Measurements from ENCODE around the gene DERA.
"Not testable (repeated sequence)": the region's sequence is repeated elsewhere in the genome, so short reads cannot be mapped to it uniquely, and the experiment has no call there.

Gene DERA

DNA sequence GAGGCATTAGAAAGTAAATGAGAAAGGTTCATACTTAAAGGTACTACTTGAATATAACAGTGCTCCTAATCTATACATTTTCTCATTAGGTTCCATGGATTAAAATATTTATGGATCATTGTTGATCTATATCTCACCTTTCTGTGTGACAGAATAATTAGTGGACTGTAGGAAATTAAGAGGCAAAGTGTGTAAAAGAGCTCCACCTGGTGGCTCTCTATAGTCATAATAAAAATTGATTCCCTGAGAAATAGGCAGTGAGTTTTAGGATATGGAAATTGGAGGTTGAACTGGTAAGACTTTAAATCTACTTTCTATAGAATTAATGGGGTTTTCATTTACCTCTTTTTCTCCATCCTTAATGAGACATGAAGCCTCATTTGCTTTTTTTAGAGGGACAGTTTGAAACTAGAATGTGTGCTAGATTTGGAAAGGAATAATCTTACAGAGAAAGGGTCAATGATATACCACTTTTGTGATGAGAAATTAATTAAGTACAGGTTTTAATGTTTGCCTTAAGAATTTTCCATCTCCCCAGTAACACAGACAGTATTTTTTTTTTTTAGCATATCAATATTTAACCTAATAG, 11.8 kb upstream of the DERA start:
- DNase-seq (ENCODE audit: low read depth in 2 of 2, low spot score in 1 of 2): no peak

DNA sequence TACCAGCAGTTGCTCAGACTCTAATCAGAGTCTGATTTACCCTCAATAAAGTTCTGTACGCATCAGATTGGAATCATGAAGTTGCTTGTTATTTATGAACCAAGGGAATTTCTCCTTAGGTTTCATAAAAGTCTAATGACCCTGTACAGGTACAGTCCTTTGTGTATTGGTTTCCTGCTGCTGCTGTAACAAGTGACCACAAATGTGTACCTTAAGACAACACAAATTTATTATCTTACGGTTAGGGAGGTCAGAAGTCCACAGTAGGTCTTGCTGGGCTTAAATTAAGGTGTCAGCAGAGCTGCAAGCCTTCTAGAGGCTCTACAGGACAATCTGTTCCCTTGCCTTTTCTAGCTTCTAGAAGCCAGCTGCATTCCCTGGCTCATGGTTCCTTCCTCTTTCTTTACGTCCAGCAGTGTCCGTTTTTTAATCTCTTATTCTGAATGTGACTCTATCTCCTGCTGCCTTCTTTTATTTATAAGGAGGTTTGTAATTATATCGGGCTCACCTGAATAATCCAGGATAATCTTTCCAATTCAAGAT, 6.7 kb upstream of the DERA start:
- no peak for DNase-seq (ENCODE audit: low read depth in 2 of 2, low spot score in 1 of 2)

DNA sequence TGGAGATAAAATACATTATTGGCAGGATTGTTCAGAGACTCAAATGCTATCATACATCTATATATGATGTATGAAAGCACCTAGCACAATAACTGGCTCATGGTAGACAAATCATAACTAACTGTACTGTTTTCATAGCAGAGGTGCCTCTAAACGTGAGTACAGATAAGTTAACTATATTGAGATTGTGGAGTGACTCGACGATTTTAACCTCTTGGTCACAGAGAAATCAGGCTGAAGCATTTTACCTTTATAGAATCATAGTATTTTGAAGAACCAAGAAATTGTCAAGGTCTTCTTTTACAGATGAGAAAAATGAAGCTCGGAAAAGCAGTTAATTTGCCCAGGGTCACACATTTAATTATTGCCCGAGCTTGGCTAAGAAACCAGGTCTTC, 666 bp upstream of the DERA start:
- no peak for DNase-seq (ENCODE audit: low read depth in 2 of 2, low spot score in 1 of 2)

GRCh38 chr12:15911931-15912330, 799 bp downstream of the DERA start:
- DNase-seq (ENCODE audit: low read depth in 2 of 2, low spot score in 1 of 2): not testable (repeated sequence)

DNA sequence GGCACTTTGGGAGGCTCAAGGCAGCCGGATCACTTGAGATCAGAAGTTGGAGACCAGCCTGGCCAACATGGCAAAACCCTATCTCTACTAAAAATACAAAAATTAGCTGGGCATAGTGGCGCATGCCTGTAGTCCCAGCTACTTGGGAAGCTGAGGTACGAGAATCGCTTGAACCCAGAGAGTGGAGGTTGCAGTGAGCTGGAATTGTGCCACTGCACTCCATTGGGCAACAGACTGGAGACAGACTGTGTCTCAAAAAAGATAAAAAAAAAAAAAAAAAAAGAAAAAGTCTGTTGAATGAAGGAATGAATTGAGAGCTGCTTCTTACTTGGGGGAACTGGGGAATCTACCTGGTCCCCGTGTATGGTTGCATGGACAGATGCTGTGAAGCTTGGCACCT, 3.0 kb downstream of the DERA start:
- not testable (repeated sequence) for DNase-seq (ENCODE audit: low read depth in 2 of 2, low spot score in 1 of 2)

- no peak for DNase-seq (ENCODE audit: low read depth in 2 of 2, low spot score in 1 of 2)
Measured at GRCh38 chr12:15918066-15918465, 6.9 kb downstream of the DERA start.

- no peak for DNase-seq (ENCODE audit: low read depth in 2 of 2, low spot score in 1 of 2)
Measured at GRCh38 chr12:15919418-15919817, 8.3 kb downstream of the DERA start.

DNA sequence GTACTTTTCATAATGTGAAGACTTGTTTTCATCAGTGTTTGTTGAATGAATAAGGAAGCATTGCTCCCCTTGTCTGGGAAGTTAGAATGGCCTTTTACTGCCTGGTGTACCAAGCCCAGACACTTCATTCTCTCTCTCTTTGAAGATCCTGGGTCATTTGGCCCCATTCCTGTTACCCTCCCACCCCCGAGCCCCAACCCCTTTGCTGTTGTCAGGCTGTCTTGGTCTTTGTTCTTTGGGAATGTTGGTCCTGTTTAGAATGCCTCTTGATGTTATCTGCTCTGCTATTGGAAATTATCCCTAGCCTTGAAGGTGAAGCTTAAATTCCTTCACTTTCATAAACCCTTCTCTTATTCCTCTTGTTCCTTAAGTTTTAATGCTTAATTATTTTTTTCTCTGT, 13.8 kb downstream of the DERA start:
- DNase-seq (ENCODE audit: low read depth in 2 of 2, low spot score in 1 of 2): no peak

DNA sequence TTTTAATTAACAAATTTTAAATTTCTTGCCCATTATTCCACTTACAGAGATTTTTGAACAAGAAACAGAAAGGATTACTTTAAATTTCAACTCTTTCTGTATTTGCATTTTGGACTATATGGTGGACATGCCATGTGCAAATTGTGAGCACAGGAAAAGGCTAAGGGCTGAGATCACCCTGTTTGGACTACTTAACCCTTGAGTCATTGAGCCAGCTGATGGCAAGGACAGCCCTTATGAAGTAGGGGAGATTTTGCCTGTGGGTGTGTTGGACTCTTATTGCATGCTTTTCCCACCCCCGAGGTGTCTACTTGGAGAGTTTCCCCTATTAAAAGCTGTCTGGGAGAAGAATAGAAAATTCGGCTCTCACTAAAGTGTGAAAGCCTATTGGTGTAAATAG, 17.2 kb downstream of the DERA start:
- DNase-seq (ENCODE audit: low read depth in 2 of 2, low spot score in 1 of 2): no peak

DNA sequence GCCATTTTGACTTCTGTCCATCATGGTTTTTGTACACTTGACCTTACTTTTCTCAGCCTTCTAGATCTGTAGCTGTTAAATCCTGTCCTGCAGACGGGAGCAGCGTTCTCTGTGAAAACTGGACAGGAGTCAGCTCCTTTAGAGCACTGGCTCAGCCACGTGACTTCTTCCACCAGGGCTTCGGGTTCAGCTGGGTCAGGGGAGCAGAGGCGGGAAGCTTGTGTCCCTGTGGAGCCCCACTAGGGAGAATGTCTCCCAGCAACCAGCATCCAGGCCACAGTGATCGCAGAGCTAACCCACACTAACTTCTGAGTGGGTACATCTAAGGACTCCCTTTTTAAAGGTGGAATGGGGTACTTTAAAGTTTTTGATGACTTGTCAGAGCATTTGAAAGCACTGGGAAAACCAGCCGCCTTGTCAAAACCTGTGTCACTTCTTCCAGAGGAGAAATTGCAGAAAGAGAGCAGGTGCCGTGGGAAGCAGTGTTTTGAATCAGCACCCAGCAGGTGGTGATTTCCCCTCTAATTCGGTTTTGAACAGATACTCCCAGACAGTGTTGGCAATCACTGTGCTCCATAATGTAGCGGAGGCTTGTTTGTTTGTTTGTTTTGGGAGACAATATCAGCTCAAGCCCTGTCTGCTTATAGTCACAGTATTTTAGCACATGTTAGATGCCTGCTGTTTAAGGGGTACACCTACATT, 17.9 kb downstream of the DERA start:
- DNase-seq (ENCODE audit: low read depth in 2 of 2, low spot score in 1 of 2): no peak

- DNase-seq (ENCODE audit: low read depth in 2 of 2, low spot score in 1 of 2): no peak
Measured at GRCh38 chr12:15931590-15932053, 20.5 kb downstream of the DERA start.

DNA sequence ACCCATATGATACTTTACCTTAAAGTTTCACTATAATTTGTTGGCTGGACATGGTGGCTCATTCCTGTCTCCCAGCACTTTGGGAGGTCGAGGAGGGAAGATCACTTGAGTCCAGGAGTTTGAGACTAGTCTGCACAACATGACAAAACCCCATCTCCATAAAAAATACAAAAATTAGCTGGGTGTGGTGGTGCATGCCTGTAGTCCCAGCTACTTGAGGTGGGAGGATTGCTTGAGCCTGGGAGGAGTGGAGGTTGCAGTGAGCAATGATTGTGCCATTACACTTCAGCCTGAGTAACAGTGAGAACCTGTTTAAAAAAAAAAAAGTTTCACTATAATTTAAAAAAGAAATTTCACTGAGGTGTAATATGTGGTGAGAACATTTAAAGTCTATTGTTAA, 21.2 kb downstream of the DERA start:
- DNase-seq (ENCODE audit: low read depth in 2 of 2, low spot score in 1 of 2): no peak

GRCh38 chr12:15932971-15933370, 21.8 kb downstream of the DERA start:
- DNase-seq (ENCODE audit: low read depth in 2 of 2, low spot score in 1 of 2): no peak

DNA sequence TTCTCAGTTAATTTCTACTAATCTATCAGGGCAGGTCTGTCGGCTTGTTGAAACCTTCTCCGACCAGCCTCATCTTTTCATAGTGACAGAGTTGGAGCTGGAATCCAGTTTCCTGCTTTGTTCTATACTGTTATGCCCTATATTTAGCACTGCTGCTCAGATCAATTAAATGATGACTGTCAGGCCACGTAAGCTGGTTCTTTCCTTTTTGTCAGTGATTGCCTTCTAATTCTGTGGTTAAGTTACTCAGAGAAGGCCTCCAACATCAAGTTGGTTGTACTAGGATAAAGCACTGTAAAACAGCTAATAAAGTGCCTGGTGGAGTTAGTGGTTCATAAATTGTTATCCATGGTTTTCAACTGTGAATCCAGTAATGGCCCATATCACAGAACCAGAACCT, 22.6 kb downstream of the DERA start:
- no peak for DNase-seq (ENCODE audit: low read depth in 2 of 2, low spot score in 1 of 2)

GRCh38 chr12:15936751-15937150, 25.6 kb downstream of the DERA start:
- DNase-seq (ENCODE audit: low read depth in 2 of 2, low spot score in 1 of 2): no peak

- no peak for DNase-seq (ENCODE audit: low read depth in 2 of 2, low spot score in 1 of 2)
Measured at GRCh38 chr12:15937902-15938301, 26.8 kb downstream of the DERA start.

DNA sequence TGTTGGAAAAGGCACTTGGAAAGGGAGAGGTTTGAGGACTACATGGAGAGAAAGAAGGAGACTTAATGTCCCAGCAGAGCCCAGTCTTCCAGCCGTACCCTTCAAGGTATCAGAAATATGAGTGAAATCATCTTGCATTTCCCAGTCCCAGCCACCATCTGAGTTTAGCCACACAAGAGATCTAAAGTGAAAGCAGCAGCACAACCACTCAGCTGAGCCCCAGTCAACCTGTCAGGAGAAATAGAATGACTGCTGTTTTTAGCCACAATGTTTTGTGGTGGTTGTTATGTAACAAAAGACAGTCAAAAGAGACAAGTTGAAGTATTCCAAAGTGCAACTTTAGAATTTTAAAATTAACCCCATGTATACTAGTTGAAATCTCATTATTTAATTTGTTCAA, 28.0 kb downstream of the DERA start:
- no peak for DNase-seq (ENCODE audit: low read depth in 2 of 2, low spot score in 1 of 2)

DNA sequence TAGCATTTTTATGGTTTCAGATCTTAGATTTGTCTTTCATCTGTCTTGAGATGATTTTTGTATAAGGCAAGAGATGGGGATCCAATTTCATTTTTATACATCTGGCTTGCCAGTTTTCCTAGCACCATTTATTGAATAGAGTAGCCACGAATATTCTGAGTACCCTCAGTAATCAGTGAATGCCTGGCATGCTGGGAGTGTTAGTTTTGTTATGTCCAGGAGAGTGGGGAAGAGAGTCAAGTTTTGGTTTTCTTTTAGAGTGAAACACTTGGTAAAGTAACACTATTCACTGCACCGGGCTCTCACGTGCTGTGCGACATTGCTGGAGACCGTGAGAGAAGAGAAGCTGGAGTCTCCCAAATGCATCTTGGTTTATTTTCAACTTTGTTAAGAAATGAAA, 31.3 kb downstream of the DERA start:
- DNase-seq (ENCODE audit: low read depth in 2 of 2, low spot score in 1 of 2): no peak

GRCh38 chr12:15943519-15943918, 32.4 kb downstream of the DERA start:
- DNase-seq (ENCODE audit: low read depth in 2 of 2, low spot score in 1 of 2): not testable (repeated sequence)

DNA sequence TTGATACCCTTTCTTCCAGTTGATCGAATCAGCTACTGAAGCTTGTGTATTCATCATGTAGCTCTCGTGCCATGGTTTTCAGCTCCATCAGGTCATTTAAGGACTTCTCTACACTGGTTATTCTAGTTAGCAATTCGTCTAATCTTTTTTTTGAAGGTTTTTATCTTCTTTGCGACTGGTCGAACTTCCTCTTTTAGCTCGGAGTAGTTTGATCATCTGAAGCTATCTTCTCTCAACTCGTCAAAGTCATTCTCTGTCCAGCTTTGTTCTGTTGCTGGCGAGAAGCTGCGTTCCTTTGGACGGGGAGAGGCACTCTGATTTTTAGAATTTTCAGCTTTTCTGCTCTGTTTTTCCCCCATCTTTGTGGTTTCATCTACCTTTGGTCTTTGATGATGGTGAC, 37.3 kb downstream of the DERA start:
- not testable (repeated sequence) for DNase-seq (ENCODE audit: low read depth in 2 of 2, low spot score in 1 of 2)

GRCh38 chr12:15955281-15955680, 44.1 kb downstream of the DERA start:
- DNase-seq (ENCODE audit: low read depth in 2 of 2, low spot score in 1 of 2): no peak

DNA sequence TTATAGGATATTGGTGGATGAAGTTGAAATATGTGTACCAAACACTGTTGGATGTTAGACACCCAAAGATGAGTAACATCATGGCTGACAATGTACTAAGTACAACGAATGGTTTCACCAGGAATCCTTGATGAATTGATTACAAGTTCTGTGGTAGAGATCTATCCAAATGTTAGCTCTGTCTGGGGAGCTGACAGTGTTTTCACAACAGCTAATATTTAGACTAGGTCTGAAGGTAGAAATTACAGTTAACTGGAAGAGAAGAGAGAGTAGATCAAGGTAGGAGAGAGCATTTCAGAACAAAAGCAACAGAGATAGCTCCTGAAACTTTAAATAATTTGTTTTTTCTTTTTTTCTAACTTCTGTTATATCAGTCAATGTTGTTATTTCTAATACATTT, 44.9 kb downstream of the DERA start:
- no peak for DNase-seq (ENCODE audit: low read depth in 2 of 2, low spot score in 1 of 2)

Data from stimulated activated CD8-positive, alpha-beta memory T cell treated with anti-CD3 and anti-CD28 coated beads, Interleukin-4, amount 100 ng/mL, for 4 hours (primary cell).